ENCODE results near the gene RARG.

Gene RARG

DNA sequence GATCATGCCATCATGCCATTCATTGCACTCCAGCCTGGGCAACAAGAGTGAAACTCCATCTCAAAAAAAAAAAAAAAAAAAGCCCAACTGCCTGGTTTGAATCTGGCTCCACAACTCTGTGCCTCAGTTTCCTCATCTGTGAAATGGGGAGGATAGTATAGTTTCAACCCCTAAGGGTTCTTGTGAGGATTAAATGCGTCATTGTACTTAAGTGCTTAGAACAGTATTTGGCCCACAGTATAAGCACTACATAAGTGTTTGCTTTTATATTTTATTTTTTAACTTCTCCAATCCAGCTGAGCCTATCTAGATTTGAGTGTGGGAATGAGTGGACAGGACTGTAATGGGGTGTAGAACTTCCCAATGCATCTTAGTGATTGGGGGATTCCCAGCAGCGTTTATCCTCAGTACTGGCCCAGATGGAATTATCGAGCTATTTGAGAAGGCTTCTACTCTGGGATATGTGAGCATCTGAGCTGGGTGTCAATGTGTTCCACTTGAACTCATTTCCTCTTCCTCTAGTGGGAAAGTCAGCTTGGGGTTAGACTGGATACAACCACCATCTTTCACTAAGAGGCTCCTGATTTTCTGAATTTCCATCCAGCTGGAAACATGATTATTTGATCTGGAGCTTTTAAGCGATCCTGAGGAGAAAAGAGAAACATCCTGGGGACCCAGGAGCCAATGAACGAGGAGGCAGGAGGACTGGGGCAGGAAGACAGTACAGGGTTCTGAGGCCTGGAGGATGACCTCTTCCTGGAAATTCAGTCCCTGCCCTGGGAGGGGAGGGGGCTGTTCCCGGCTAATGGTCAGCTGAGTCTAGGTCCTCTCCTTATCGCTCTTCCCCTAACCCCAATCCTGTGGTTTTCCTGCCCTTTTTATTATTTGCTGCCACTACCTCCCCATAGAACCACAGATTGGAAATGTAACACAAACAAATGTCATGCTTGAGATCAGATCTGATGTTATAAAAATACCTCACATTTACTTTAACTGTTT lies 26.8 kb upstream of the RARG start:
- no peak for DNase-seq (ENCODE audit: low read depth)
- in situ Hi-C loops (cut with HindIII; ENCODE audit: low sequenced_read_pairs) = no loop called here
- H3K4me3 ChIP-seq (ENCODE audit: low read depth, low read length) = no peak overlapping the region

DNA sequence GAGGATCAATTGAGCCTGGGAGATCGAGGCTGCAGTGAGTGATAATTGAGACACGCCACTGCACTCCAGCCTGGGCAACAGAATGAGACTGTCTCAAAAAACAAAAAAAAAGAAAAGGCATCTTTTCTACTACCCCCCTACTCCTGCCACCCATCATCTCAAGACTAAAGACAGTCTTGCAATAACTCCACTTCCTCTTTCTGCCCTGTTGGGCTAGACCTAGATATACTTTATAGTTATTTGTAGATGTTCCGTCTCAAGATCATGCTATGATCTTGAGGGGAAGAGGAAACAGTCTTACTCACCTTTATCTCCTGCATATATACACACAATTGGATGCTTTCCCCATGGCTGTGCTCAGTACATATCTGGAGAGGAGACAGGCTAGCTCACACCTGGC lies 24.0 kb upstream of the RARG start:
- in situ Hi-C loops (cut with HindIII; ENCODE audit: low sequenced_read_pairs) = no loop called here
- H3K4me3 ChIP-seq (ENCODE audit: low read depth, low read length) = no peak overlapping the region
- no peak for DNase-seq (ENCODE audit: low read depth)
- TF ChIP-seq, protein P1, sequence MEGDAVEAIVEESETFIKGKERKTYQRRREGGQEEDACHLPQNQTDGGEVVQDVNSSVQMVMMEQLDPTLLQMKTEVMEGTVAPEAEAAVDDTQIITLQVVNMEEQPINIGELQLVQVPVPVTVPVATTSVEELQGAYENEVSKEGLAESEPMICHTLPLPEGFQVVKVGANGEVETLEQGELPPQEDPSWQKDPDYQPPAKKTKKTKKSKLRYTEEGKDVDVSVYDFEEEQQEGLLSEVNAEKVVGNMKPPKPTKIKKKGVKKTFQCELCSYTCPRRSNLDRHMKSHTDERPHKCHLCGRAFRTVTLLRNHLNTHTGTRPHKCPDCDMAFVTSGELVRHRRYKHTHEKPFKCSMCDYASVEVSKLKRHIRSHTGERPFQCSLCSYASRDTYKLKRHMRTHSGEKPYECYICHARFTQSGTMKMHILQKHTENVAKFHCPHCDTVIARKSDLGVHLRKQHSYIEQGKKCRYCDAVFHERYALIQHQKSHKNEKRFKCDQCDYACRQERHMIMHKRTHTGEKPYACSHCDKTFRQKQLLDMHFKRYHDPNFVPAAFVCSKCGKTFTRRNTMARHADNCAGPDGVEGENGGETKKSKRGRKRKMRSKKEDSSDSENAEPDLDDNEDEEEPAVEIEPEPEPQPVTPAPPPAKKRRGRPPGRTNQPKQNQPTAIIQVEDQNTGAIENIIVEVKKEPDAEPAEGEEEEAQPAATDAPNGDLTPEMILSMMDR (IDR thresholded peaks at IDR 0.05; ENCODE audit: low read depth, low read length, missing control alignments) = no peak

More for the DNA sequence above, 26.8 kb upstream of the RARG start:
- TF ChIP-seq, protein P1 (IDR thresholded peaks at IDR 0.05; ENCODE audit: low read depth, low read length, missing control alignments) = no peak

DNA sequence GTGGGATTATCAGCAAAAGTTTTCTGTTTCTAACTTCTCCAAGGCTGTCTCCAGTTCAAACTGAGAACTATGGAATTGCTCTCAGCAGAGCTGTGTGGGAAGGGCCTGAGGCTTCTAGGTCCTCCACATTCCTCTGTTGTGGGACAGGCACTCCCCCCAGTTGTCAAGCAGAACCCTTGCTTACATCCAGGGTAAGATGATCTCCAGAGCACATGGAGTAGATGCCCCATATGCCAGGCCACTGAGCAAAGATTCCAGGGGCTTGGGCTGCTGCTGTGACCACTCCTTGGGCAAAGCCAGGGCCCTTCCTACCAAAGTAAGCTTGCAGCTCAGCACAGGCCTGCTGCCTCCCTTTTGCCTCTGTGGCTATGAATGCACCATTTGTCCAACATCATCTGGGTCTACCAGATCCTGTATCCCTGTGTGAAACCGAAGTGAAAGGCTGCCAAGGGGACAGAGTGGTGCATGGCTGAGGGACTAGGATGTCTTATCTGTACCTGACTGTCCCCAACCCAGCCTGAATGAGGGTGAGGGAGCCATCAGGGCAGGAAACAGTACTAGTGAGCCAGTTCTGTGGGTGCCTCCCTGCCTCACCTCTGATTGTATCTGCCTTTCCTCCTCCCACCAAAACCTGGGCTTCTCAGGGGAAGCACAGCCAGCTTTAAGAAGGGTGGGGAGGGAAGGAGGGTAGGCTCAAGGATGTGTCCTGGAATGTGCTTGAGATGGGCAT lies 23.0 kb upstream of the RARG start:
- no peak for DNase-seq (ENCODE audit: low read depth)
- H3K4me3 ChIP-seq (ENCODE audit: low read depth, low read length) = no peak overlapping the region
- TF ChIP-seq, protein P1 (IDR thresholded peaks at IDR 0.05; ENCODE audit: low read depth, low read length, missing control alignments) = no peak
- in situ Hi-C loops (cut with HindIII; ENCODE audit: low sequenced_read_pairs) = no loop called here

DNA sequence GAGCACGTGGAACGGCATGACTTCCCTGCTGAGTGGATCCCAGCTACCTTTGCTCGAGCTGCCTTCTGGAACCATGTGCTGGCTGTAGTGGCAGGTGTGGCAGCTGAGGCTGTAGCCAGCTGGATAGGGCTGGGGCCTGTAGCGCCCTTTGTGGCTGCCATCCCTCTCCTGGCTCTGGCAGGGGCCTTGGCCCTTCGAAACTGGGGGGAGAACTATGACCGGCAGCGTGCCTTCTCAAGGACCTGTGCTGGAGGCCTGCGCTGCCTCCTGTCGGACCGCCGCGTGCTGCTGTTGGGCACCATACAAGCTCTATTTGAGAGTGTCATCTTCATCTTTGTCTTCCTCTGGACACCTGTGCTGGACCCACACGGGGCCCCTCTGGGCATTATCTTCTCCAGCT lies 21.3 kb upstream of the RARG start:
- H3K4me3 ChIP-seq (ENCODE audit: low read depth, low read length) = no peak overlapping the region
- no peak for DNase-seq (ENCODE audit: low read depth)
- in situ Hi-C loops (cut with HindIII; ENCODE audit: low sequenced_read_pairs) = no loop called here
- TF ChIP-seq, protein P1 (IDR thresholded peaks at IDR 0.05; ENCODE audit: low read depth, low read length, missing control alignments) = no peak

DNA sequence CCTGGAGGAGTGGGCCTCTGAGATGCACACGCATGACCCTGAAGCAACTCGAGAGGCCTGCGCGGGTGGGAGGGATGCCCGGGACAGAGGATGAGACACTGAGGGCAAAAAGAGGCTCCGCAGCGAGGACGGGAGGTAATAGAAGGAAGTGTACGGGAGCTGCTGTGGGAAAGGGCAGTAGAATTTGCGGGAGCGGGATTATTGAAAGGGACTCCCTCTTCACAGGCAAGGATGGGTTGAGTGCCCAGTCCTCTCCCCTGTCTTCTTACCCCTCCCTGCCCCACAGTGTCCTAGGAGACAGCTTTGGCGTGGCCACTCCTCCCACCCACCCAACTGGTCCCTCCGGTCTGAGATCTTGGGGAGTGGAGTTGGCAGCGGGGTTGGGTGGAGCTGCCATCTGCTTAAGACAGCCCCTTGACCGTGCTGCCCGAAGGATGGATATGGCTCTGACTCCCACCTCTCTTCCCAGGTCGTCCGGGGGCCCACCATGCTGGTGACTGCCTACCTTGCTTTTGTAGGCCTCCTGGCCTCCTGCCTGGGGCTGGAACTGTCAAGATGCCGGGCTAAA lies 20.4 kb upstream of the RARG start:
- in situ Hi-C loops (cut with HindIII; ENCODE audit: low sequenced_read_pairs) = no loop called here
- TF ChIP-seq, protein P1 (IDR thresholded peaks at IDR 0.05; ENCODE audit: low read depth, low read length, missing control alignments) = no peak
- peak overlapping the region; percentile 81 for H3K4me3 ChIP-seq (ENCODE audit: low read depth, low read length)
- DNase-seq (ENCODE audit: low read depth) = no peak

Data from astrocyte of the cerebellum (primary cell).